Ovary (tissue), 9 donors: ENCODE results near the gene TSG101. TPM values are rescaled to one million over a fixed set of nuclear protein-coding genes. Genes with fewer than 3 reads are reported as not detected.

ENCODE experiments used
- DNase-seq, 5 donors: peaks; one replicate each; pipeline ENCODE4 v3.0.0-alpha.2; 2019 to 2020
- H3K27ac ChIP-seq, 2 donors: fragments of 200-600 bp; one replicate each; pipeline versions ENCODE4 v1.5.1 to v1.8.0; 2019 to 2022
- H3K27me3 ChIP-seq: fragments of 200-600 bp; one replicate; pipeline ENCODE4 v1.8.0; 2022
- H3K36me3 ChIP-seq: fragments of 200-600 bp; sonication (generic); one replicate; pipeline ENCODE4 v1.5.1; 2019
- H3K4me1 ChIP-seq: one replicate; pipeline ENCODE4 v1.8.1; 2013; ENCODE audit warnings: mild to moderate bottlenecking, moderate library complexity; ENCODE audit not compliant: insufficient read depth
- H3K4me3 ChIP-seq: fragments of 200-600 bp; sonication (generic); one replicate; pipeline ENCODE4 v1.5.1; 2017
- H3K9me3 ChIP-seq, 2 donors: fragments of 200-600 bp in 1 of 2; sonication (generic) in 1 of 2; one replicate each; pipeline versions ENCODE4 v1.5.1 to v1.8.1; 2013 to 2019; ENCODE audit warnings: mild to moderate bottlenecking in 1 of 2, moderate library complexity in 1 of 2
- EP300 ChIP-seq: sonication (generic); formaldehyde crosslinking; IDR thresholded peaks from one replicate; pipeline ENCODE4 v1.6.1; 2017; ENCODE audit warnings: antibody characterized with exemption
- POLR2A ChIP-seq: fragments of 450-650 bp; IDR thresholded peaks from one replicate; pipeline ENCODE4 v1.6.1; 2017; ENCODE audit warnings: antibody characterized with exemption, mild to moderate bottlenecking, moderate library complexity
- WGBS, 3 donors: extraction: QIAGEN DNeasy Blood & Tissue Kit in 1 of 3; methylation state at CpG; one replicate each; pipeline versions ENCODE4 v1.1.5 to v1.1.7; 2013 to 2017; 5-methylcytosine and 5-hydroxymethylcytosine counted together
- intact Hi-C, 4 donors: fragments of 100-400 bp; cut with DNase I; formaldehyde crosslinking; loops; one replicate each; pipeline versions ENCODE4 v1.11.0 to v1.15.1; 2022 to 2023
- polyA plus RNA-seq, 2 donors: library from polyadenylated mRNA; stranded (reverse); fragments of 200-250 nt in 1 of 2; fragments of 350-450 nt in 1 of 2; fragmentation: Illumina TruSeq in 1 of 2; extraction: RNeasy Lipid Tissue Mini Kit (QIAGEN cat#74804) in 1 of 2; gene quantifications; one replicate each; pipeline ENCODE4 v1.2.3, GENCODE V29; 2013 to 2014
- total RNA-seq, 7 donors: library from RNA; depleted of rRNA in 2 of 7; stranded (reverse); fragments of >200 nt in 2 of 7; fragmentation: NEBNext Ultra II Directional in 3 of 7; extraction: Animal tissue kit (Norgen Biotek cat#: 25700) in 3 of 7; gene quantifications; one replicate each; pipeline versions ENCODE4 v1.1.0 to v1.2.4, GENCODE V29; 2016 to 2023
- TF ChIP-seq, protein P1 (sequence below), 3 donors: fragments of 450-650 bp in 2 of 3; fragments of 200-600 bp in 1 of 3; IDR thresholded peaks; one replicate each; pipeline versions ENCODE4 v1.5.1 to v1.8.0; 2016 to 2022; ENCODE audit warnings: antibody characterized with exemption in 3 of 3, mild to moderate bottlenecking in 1 of 3
- donor health status: DM: no; HTN: no; CAD: no; lungs with moderate emphysema.
- donor health status: DM: no; HTN: no; CAD: no.
- donor health status: Bipolar disorder and iron deficiency.
- donor health status: DM: yes; HTN: yes; CAD: no.
- donor health status: DM: no; HTN: no; CAD: no.
- donor health status: DM: yes; HTN: yes; CAD: no.

TSG101 gene
- total and polyA plus RNA-seq, 9 donors = 36.2 to 129 (median 46.3) TPM

DNA sequence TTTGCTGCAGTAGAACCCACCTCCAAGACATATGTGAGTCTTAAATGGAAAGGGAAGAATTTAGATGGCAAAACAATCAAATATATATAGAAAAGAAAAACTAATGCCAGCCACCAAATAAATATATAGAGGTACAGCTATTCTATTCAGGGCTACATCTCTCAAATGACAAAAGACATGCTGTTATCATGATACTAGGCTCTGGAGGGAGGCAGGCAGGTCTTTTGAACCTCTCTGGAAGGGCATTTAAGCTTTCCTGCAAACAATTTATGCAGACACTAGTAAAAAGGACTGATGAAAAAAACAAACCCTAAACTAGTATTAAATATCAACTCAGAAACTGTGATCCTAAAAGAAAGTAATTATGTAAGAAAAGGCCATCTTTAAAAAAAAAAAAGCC lies 37.4 kb upstream of the TSG101 start:
- H3K27me3 ChIP-seq = no peaks in the 10 kb centered on the region
- no peak overlapping the region for H3K4me3 ChIP-seq
- intact Hi-C loops = no loop called here
- no peaks in the 10 kb centered on the region for H3K4me1 ChIP-seq
- DNase-seq = no peak
- H3K9me3 ChIP-seq = no peaks in the 10 kb centered on the region
- H3K36me3 ChIP-seq = no peaks in the 10 kb centered on the region
- TF ChIP-seq POLR2A = no peak
- TF ChIP-seq, protein P1, sequence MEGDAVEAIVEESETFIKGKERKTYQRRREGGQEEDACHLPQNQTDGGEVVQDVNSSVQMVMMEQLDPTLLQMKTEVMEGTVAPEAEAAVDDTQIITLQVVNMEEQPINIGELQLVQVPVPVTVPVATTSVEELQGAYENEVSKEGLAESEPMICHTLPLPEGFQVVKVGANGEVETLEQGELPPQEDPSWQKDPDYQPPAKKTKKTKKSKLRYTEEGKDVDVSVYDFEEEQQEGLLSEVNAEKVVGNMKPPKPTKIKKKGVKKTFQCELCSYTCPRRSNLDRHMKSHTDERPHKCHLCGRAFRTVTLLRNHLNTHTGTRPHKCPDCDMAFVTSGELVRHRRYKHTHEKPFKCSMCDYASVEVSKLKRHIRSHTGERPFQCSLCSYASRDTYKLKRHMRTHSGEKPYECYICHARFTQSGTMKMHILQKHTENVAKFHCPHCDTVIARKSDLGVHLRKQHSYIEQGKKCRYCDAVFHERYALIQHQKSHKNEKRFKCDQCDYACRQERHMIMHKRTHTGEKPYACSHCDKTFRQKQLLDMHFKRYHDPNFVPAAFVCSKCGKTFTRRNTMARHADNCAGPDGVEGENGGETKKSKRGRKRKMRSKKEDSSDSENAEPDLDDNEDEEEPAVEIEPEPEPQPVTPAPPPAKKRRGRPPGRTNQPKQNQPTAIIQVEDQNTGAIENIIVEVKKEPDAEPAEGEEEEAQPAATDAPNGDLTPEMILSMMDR (IDR thresholded peaks at IDR 0.05) = no peak
- no peak for TF ChIP-seq EP300
- H3K27ac ChIP-seq = no peak overlapping the region

DNA sequence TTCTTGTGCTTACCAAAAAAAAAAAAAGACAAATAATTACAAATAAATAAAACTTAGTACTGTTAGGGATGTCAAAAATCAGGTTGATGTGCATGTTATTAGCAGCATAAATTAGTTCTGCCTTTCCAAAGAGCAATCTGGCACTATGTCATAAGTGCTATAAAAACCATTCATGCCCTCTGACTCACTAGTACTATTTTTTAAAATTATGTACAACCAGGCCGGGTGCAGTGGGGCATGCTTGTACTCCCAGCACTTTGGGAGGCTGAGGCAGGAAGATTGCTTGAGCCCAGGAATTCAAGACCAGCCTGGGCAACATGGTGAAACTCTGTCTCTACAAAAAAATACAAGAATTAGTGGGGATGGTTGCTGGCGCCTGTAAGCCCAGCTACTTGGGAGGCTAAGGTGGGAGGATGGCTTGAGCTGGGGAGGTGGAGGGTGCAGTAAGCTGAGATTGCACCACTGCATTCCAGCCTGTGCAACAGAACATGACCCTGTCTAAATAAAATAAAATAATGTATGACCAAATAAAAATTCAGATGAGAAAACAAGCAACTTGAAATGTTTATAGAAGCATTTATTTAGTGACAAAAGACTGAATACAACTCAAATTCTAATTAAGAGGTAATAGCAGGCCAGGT lies 36.5 kb upstream of the TSG101 start:
- no peak overlapping the region for H3K4me3 ChIP-seq
- intact Hi-C loops = no loop called here
- no peaks in the 10 kb centered on the region for H3K4me1 ChIP-seq
- no peak for DNase-seq
- TF ChIP-seq POLR2A (no peak), EP300 (no peak)
- TF ChIP-seq, protein P1 (IDR thresholded peaks at IDR 0.05) = no peak
- H3K27me3 ChIP-seq = no peaks in the 10 kb centered on the region
- WGBS, 3 donors = 65 to 85% (median 77%) methylated on average over 2 of the region's 2 CpGs
- H3K9me3 ChIP-seq = no peaks in the 10 kb centered on the region
- H3K36me3 ChIP-seq = no peaks in the 10 kb centered on the region
- no peak overlapping the region for H3K27ac ChIP-seq

DNA sequence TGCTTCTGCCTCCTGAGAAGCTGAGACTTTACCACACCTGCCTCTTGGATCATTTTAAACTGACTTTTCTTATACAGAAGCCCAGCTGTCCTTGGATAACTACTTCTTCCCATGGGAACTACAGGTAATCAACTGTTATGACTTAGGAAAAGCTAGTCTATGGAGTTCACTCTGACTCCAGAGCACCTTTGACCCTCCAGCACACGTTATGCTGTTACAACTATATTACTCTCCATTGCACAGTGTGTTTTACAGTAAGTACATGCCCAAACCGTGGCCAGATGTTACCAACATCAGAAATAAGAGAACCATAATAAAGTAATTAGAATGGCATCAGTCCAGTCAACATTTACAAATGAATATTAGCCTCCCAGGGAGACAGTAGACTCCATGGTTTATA lies 21.3 kb upstream of the TSG101 start:
- Histone ChIP-seq H3K4me3 (no peak overlapping the region), H3K27ac (no peak overlapping the region), H3K4me1 (no peaks in the 10 kb centered on the region), H3K27me3 (no peaks in the 10 kb centered on the region), H3K36me3 (no peaks in the 10 kb centered on the region), H3K9me3 (no peaks in the 10 kb centered on the region)
- intact Hi-C loops = loop anchor here in 1 of 4 donors (10.0 kb wide), 1 partner anchor 217 kb away; no protein-coding TSS in a partner anchor
- 51 to 63% (median 51%) methylated on average over 2 of the region's 2 CpGs for WGBS, 3 donors
- DNase-seq = no peak
- no peak for TF ChIP-seq EP300
- TF ChIP-seq POLR2A = no peak
- TF ChIP-seq, protein P1 (IDR thresholded peaks at IDR 0.05) = no peak

DNA sequence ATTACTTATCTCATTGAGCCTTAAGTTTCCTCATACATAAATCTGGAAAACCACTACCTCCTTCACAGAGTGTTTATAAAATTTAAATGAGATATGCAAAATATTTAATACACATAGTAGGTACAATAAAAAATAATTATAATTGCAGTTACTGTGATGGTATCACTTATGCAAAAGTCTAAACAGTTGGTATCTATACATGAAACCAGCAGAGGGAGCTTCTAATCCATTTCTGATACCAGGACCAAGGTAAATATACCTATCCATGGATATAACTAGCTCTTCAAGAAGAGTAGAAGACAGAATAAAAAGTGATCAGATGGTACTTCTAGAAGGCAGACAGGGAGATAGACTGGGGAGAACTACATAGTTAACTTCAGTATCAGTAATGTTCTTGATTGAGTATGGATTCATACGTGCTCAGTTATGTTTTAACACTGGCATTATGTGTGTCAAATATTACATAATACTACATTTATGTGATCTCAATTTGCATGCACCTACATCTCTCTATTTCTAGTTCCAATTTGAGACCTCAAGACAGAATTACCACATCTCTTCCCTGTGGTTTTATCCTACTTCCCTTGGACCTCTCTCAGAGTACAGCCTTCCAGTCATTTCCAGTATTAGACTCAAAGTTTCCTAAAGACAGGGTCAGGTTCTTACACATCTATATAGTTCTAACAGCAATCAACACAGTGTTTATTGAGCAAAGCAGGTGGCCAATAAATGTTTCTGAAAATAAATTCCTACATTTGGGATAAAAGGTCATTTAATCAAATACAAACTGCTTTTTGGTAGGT lies 13.7 kb upstream of the TSG101 start:
- H3K9me3 ChIP-seq = no peaks in the 10 kb centered on the region
- no peak overlapping the region for H3K4me3 ChIP-seq
- H3K27ac ChIP-seq = no peak overlapping the region
- no peaks in the 10 kb centered on the region for H3K36me3 ChIP-seq
- intact Hi-C loops = loop anchor here in 1 of 4 donors (10.0 kb wide), 1 partner anchor 224 kb away; no protein-coding TSS in a partner anchor
- no peaks in the 10 kb centered on the region for H3K27me3 ChIP-seq
- DNase-seq = no peak
- no peak for TF ChIP-seq EP300
- no peak for TF ChIP-seq POLR2A
- TF ChIP-seq, protein P1 (IDR thresholded peaks at IDR 0.05) = peak in 1 of 3 donors; percentile 17
- H3K4me1 ChIP-seq = no peaks in the 10 kb centered on the region
- 92 to 97% (median 96%) methylated on average over 1 of the region's 1 CpG for WGBS, 3 donors
